HUES64 (cell line): ENCODE measurements around the gene NUTM1.
"Not testable (repeated sequence)": the region's sequence is repeated elsewhere in the genome, so short reads cannot be mapped to it uniquely, and the experiment has no call there.

Experiments
- H3K27ac ChIP-seq: 2 replicates; pipeline ENCODE4 v1.7.0; 2013; ENCODE audit warnings: low read depth, low read length, inconsistent platforms
- H3K27me3 ChIP-seq: 2 replicates; pipeline ENCODE4 v1.6.1; 2013; ENCODE audit warnings: mild to moderate bottlenecking, low read length; ENCODE audit not compliant: insufficient read depth
- H3K36me3 ChIP-seq: 2 replicates; pipeline ENCODE4 v1.6.1; 2013; ENCODE audit warnings: mild to moderate bottlenecking, low read length; ENCODE audit not compliant: insufficient read depth
- H3K4me1 ChIP-seq: 2 replicates; pipeline ENCODE4 v1.6.1; 2013; ENCODE audit warnings: mild to moderate bottlenecking, low read length, moderate library complexity; ENCODE audit not compliant: insufficient read depth
- H3K4me3 ChIP-seq: 2 replicates; pipeline ENCODE4 v1.5.1; 2013; ENCODE audit warnings: mild to moderate bottlenecking, low read length, moderate library complexity
- H3K9ac ChIP-seq: 2 replicates; pipeline ENCODE4 v1.6.1; 2013; ENCODE audit warnings: mild to moderate bottlenecking, low read depth, low read length
- H3K9me3 ChIP-seq: 2 replicates; pipeline ENCODE4 v1.6.1; 2013; ENCODE audit warnings: low read depth, low read length; ENCODE audit not compliant: insufficient read depth
- WGBS: fragments of 150-250, 120-280 bp; methylation state at CpG from one replicate; pipeline ENCODE4 v1.1.7; 2013; ENCODE audit warnings: missing lambda C conversion rate; 5-methylcytosine and 5-hydroxymethylcytosine counted together

The NUTM1 gene

DNA sequence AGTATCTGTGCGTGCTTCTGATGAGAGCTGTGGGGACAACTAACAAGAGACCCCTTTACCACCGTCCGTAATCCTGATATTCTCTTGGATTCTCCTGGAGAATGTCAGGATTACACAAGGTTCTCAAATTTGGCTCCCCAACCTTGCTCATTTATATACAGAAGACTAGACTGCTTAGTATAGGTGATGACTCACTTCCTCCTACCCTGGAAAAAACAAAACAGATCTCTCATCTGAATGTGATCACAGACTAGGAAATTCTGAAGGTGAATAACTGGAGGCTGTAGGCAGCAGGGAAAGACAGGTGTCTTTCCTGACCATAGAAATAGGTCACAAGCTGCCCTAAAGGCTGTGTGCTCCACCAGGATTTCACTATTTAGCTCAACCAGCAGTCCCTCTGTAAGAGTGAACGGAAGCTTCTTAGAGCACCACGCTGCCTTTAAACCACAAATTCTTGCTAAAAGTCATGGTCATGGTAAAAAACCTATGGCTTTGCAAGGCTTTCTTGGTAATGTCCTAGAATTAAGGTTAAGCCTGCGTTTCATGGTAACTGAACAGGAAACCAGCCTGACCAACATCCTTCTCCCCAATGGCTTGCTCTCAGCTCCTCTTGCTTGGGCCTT lies 54.6 kb downstream of the NUTM1 start:
- not testable (repeated sequence) for H3K4me3 ChIP-seq, H3K36me3 ChIP-seq, H3K27me3 ChIP-seq, H3K9ac ChIP-seq, H3K27ac ChIP-seq, H3K9me3 ChIP-seq, H3K4me1 ChIP-seq
- WGBS, result no CpG with 5 or more reads among the region's 6 CpGs

DNA sequence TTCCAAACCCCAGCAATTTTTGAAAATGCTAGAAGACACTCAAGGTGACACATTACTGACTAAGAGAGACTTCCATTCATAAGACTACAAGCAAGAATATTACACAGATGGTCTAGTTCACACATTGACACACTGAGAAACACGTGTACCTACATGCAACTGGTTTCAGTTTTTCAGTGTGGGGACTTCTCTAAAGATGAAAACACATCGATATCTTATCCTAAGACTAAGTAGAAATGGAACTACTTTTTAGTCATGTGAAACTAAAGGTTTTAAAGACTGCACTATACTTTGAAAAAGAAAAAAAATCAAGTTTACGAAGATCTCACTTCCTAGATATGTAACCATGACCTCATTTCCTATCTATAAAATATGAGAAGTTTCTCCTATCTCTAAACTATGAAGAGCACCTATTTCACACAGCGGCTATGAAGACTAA lies 60.1 kb downstream of the NUTM1 start:
- H3K27me3 ChIP-seq, H3K9ac ChIP-seq, H3K27ac ChIP-seq, H3K36me3 ChIP-seq, H3K4me3 ChIP-seq, H3K9me3 ChIP-seq, H3K4me1 ChIP-seq: not testable (repeated sequence)
- WGBS, result no CpG with 5 or more reads among the region's 4 CpGs

DNA sequence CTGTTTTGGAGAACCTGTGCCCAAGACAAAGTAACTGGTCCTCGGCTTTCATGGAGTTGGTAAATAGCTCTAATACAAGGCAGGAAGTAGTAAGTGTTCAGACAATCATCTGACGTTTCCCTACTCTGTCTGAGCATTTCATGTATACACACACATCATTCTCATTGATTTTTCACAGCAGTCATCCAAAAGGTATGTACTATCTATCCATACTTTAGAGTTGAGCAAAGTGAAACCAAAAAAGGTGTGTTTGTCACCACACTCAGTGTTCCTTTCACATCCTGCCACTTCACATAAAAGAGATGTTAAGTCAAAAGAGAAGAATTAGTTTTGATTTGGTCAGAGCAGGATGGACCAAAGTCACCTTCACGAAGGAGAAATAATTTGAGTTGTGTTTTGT lies 60.8 kb downstream of the NUTM1 start:
- H3K4me1 ChIP-seq, H3K4me3 ChIP-seq, H3K9me3 ChIP-seq, H3K36me3 ChIP-seq, H3K27me3 ChIP-seq, H3K27ac ChIP-seq, H3K9ac ChIP-seq: not testable (repeated sequence)
- no CpG with 5 or more reads among the region's 3 CpGs for WGBS
